GM18508 (cell line): ENCODE results near the gene NFXL1.
A peak's percentile ranks its signal among the peaks of the same experiment; 100 is the strongest.

Experiments used
- ATAC-seq: cut with Tn5 transposase; IDR thresholded peaks from one replicate; pipeline ENCODE4 v1.9.1; 2021; ENCODE audit warnings: moderate number of reproducible peaks; ENCODE audit not compliant: insufficient read depth, unreplicated experiment

Gene NFXL1

DNA sequence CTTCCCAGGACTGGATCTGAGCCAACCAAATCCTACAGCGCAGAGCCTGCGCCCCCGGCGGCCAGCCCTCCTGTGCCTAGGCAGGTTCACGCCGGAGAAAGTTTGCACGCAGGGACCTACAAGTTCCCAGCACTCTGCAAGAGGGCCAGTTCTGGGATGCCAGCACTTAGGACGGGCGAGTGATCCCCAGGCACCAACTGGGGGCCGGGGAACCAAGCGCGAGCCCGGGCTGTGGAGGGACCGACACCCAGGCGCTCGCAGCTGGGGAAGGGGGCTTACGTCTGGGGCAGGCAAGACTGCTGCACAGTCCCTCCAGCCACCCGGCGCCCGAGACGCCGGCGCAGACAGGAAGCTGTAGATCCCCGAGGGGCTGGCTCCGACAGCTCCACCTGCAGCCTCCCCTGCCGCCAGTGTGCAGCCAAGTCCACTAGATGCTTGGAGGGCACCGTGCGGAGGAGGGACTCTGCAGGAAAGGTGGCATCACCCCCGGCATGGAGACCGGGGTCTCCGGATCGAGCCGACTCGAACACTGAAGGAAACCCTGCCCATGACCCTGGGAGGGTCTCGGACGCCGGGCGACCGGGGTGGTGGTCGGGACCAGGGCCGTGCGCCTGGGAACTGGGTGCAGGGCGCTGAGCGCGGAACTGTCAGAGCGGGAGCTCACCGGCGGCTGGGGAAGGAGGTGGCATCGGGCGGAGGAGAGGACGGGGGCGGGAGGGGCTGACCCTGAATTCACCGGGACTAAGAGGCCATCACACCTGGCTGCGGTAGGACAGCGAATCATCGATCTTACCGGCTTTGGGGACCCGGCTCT is 77.1 kb downstream of the NFXL1 start:
- ATAC-seq = no peak

- ATAC-seq = peak; percentile 47
Observed at GRCh38 chr4:47836641-47837093, 77.7 kb downstream of the NFXL1 start.

- ATAC-seq = no peak
Observed at GRCh38 chr4:47835494-47835893, 78.9 kb downstream of the NFXL1 start.

DNA sequence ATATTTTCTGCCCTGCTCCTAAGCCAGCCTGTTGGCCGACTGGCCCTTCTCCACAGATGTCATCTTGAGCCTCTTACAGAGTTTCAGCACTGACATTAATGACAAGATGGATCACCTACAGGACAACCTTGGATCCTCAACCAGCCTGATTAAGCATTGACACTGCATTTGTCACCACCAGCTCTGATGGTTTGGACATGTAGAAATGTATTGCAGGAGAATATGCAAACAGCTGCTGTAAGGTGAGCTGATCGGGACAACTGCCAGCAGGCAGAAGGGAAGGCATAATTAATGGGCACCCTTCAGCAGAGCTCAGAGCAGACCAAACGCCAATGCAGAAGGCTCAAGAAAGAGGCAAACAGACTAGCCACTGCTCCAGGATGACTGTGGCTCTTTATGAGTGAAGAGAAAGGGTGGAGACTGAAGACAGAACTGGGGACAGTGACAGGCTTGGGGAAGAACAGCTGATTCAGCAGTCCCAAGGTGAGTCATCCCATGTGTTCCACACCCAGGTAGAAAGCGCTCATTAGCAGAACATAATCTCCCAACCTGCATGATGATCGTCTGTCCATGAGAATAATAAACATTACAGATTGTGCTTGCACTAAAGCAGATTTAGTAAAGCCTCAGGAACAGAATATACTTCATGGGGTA is 83.2 kb downstream of the NFXL1 start:
- no peak for ATAC-seq

- no peak for ATAC-seq
Observed at GRCh38 chr4:47830265-47831025, 83.9 kb downstream of the NFXL1 start.

DNA sequence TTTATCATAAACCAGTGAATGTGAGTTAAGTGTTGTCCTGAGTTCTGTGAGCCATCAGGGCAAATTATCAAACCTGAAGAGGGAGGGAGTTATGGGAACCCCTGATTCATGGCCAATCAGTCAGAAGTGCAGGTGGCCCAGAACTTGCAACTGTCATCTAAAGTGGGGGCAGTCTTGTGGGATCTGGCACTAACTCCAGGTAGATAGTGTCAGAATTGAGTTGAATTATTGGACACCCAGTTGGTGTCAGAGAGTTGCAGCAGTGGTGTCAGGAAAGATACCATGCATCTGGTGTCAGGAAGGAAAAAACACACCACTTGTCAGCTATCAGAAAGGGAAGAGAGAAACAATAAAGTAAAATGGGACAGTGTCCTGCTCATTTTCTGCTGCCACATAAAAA is 84.9 kb downstream of the NFXL1 start:
- no peak for ATAC-seq

GRCh38 chr4:47827343-47828047 is 86.9 kb downstream of the NFXL1 start:
- no peak for ATAC-seq

GRCh38 chr4:47824840-47825239 is 89.5 kb downstream of the NFXL1 start:
- no peak for ATAC-seq

DNA sequence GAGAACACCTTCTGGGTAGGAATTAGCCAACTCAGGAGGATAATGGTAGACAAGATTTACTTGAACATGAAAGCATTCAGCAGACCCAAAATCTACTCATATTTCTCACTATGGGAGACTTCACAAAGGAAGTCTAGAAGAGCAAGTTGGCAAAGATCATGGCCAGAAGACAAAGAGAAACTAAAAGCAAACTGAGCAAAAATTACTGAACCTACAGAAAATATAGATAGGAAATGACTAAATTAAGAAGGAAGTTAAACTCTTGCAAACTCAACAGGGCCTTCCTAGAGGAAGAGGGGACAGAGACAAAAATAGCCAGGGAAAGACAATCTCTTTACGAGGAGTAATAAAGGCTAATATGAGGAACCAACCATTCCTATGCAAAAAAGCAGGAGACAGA is 95.2 kb downstream of the NFXL1 start:
- ATAC-seq = no peak

DNA sequence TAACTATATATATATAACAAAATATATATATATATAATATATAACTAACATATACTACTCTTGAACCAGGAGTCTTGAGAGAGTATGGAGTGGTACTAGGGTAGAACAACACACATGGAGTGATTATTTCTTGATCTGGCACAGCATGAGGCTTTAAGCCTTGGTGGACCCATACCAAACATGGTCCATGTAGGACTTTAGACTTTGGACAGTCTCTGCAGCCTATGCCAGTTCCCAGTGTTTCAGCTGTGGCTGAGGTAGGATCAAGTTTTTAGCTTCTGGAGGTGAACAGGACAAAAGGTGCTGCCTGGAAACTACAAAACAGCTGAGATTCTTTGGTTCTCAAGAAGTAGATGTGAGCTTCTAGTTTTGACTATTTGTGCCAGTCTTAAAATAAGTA is 97.1 kb downstream of the NFXL1 start:
- no peak for ATAC-seq

DNA sequence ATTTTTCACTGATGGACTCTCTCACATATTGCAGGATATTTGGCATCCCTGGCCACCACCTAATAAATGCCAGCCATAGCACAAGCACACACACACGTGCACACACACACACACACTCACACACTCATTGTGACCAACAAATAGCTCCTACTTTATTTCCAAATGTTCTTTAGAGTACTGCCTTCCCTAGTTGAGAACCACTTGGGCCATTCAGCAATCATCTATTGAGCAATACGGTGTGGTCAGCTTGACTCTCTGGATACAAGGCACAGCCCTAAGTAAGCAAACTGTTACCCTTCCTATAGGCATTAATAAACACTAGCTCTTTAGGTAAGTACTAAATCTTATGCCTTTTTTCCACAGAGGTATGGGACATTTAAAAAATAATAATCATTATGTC is 97.6 kb downstream of the NFXL1 start:
- no peak for ATAC-seq

DNA sequence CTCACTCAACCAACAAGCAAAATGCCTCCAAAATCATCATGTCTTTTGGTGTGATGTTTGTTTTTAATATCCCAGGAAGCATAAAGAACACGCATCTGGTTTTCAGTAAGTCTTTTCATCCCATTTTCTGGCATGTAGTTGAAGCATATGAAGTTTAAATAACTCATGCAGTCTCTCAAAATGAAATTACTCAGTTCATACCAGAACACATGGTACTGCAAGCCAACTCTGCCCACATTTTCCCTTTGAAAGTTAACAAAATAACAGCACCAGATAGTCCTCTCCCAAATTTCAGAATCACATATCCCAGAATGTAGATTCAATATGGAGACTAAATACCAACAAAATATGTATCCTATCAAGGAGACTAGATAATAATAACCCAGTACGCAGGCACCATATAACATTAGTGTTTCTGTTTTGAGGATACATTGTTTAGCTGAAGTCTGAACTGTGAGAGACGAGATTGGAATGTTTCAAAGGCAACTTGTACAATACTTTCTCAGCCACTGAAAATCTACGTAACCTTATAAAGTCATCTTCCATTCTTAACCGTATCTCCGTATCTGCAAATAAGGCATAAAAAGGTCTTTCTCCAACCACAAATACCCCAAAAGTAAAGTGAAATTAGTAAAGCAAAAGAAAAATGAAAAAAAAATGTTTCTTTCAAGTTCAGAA is 99.6 kb downstream of the NFXL1 start:
- no peak for ATAC-seq

- no peak for ATAC-seq
Observed at GRCh38 chr4:47809654-47810203, 104.7 kb downstream of the NFXL1 start.

DNA sequence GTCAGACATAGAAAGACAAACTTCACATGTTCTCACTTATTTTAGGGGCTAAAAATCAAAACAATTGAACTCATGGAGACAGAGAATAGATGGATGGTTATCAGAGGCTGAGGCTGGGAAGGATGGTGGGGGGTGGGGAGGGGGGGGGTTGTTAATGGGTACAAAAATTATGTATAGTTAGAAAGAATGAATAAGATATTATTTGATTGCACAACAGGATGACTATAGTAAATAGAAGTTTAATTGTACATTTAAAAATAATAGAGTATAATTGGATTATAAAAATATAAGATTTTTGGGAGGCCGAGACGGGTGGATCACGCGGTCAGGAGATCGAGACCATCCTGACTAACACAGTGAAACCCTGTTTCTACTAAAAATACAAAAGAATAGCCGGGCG is 109.8 kb downstream of the NFXL1 start:
- ATAC-seq = no peak

- no peak for ATAC-seq
Observed at GRCh38 chr4:47801481-47802002, 112.8 kb downstream of the NFXL1 start.

DNA sequence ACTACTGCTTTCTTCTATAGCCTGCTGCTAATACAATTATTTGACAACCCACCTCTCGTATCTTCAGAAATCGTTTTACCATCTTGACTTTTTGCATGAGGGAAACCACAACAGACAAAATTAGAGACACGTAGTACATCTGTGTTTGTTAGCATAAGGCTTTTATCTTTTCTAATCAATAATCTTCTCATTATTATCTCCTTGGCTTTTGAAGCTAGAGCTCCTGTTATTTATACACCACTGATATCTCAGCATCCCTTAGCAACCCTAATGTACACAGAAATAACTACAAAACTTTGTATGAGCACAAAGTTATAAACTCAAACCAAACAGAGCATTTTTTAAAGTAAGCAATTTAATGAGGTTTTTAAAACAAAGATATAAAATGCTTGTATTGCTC is 116.2 kb downstream of the NFXL1 start:
- no peak for ATAC-seq
